Measurements from ENCODE around the gene NUMBL. TPM values are rescaled to one million over a fixed set of nuclear protein-coding genes. Genes with fewer than 3 reads are reported as not detected.
A peak's percentile ranks its signal among the peaks of the same experiment; 100 is the strongest.

NUMBL gene
- total RNA-seq, 1 donor from 2014 or later, result 79.3 TPM

DNA sequence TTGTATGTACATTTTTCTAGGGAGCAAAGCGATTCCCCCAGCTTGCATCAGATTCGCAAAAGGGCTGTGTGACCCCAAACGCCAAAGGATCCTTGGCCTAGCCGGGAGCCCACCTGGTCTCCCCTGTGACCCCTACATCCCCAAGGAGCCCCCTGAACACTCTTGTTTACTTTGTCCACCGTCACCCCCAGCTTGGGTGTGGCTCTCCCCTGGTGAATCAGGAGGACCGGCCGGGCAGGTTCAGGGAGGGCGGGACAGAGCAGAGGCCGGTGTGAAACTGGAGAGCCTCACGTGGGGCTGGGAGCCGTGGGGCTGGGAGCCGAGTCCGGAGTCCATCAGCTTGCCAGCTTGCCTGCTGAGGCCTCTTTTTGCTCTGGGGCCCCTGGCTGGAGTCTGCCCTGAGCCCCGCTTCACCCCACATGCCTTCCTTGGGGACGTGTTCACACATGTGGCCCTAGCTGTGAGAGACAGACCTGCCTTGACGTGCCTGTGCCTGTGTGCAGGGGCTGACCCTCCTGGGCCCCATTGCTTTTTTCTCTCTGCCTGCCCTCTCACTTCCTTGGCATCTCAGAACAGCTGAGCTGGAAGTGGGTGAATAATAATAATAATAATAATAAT lies 28.4 kb upstream of the NUMBL start:
- Mint-ChIP-seq H3K9me3 (ENCODE audit: unreplicated experiment) (no peaks in the 10 kb centered on the region), H3K4me3 (ENCODE audit: unreplicated experiment) (peak overlapping the region; percentile 97), H3K4me1 (ENCODE audit: low read depth, unreplicated experiment) (peaks cover 29% of the 10 kb centered on the region), H3K36me3 (ENCODE audit: low read depth, unreplicated experiment) (peaks cover 4% of the 10 kb centered on the region), H3K27me3 (ENCODE audit: low read depth, unreplicated experiment) (no peaks in the 10 kb centered on the region), H3K27ac (ENCODE audit: unreplicated experiment) (peak overlapping the region; percentile 96)
- Histone ChIP-seq H3K4me3 (ENCODE audit: insufficient read depth, low read depth, low read length) (peak overlapping the region; percentile 76), H3K4me2 (ENCODE audit: low read length) (peak overlapping the region; percentile 99), H3K36me3 (ENCODE audit: insufficient read depth, low read length) (peaks cover 3% of the 10 kb centered on the region), H3K79me2 (ENCODE audit: insufficient read depth, low read length) (peaks cover 73% of the 10 kb centered on the region), H3K27ac (ENCODE audit: low read depth, low read length) (peak overlapping the region; percentile 100), H3K9me3 (ENCODE audit: insufficient read depth, low read depth, low read length) (no peaks in the 10 kb centered on the region), H4K20me1 (ENCODE audit: insufficient read depth, low read length) (peaks cover 43% of the 10 kb centered on the region), H2AFZ (ENCODE audit: low read depth, low read length) (no peak overlapping the region), H3K27me3 (ENCODE audit: insufficient read depth, low read length) (no peaks in the 10 kb centered on the region), H3K9ac (ENCODE audit: low read length) (peak overlapping the region; percentile 93), H3K4me1 (ENCODE audit: insufficient read depth, low read length) (peaks cover 59% of the 10 kb centered on the region)
- peak; percentile 16 for DNase-seq (ENCODE audit: low read depth)
- no peak for TF ChIP-seq EZH2 (IDR thresholded peaks at IDR 0.05; ENCODE audit: insufficient read depth, low read length)
- TF ChIP-seq, protein P1, sequence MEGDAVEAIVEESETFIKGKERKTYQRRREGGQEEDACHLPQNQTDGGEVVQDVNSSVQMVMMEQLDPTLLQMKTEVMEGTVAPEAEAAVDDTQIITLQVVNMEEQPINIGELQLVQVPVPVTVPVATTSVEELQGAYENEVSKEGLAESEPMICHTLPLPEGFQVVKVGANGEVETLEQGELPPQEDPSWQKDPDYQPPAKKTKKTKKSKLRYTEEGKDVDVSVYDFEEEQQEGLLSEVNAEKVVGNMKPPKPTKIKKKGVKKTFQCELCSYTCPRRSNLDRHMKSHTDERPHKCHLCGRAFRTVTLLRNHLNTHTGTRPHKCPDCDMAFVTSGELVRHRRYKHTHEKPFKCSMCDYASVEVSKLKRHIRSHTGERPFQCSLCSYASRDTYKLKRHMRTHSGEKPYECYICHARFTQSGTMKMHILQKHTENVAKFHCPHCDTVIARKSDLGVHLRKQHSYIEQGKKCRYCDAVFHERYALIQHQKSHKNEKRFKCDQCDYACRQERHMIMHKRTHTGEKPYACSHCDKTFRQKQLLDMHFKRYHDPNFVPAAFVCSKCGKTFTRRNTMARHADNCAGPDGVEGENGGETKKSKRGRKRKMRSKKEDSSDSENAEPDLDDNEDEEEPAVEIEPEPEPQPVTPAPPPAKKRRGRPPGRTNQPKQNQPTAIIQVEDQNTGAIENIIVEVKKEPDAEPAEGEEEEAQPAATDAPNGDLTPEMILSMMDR (IDR thresholded peaks at IDR 0.05; ENCODE audit: insufficient read depth, low read depth, low read length), result no peak
- FAIRE-seq, result no peak

DNA sequence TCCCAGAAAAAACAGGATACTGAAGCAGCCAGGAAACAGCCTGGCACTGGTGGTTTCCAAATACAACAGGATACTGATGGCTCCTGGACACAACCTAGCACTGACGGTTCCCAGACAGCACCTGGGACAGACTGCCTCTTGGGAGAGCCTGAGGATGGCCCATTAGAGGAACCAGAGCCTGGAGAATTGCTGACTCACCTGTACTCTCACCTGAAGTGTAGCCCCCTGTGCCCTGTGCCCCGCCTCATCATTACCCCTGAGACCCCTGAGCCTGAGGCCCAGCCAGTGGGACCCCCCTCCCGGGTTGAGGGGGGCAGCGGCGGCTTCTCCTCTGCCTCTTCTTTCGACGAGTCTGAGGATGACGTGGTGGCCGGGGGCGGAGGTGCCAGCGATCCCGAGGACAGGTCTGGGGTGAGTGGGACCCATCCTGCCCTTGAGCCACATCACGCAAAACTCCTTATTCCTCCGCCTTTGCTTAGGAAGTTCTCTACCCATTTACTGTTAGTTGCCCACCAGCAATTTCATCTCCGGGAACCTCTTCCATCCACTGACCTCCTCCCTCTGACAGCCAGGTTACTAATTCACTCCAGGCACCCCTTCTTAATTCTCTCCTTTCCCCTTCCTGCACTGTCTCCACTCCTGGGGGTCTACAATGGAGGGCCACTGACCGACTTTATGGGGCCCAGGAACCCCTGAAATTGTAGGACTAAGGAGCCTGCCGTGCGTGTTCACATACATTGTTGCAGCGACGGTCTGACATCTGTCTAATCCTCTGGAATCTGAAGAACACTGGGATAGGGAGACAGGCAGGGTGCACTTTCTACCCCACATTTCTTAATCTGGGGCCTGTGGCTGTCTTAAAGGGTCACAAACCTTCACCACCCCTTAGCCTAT lies 27.7 kb upstream of the NUMBL start:
- Mint-ChIP-seq H3K9me3 (ENCODE audit: unreplicated experiment) (no peaks in the 10 kb centered on the region), H3K4me3 (ENCODE audit: unreplicated experiment) (peak overlapping the region; percentile 97), H3K36me3 (ENCODE audit: low read depth, unreplicated experiment) (peaks cover 4% of the 10 kb centered on the region), H3K4me1 (ENCODE audit: low read depth, unreplicated experiment) (peaks cover 29% of the 10 kb centered on the region), H3K27ac (ENCODE audit: unreplicated experiment) (peak overlapping the region; percentile 96), H3K27me3 (ENCODE audit: low read depth, unreplicated experiment) (no peaks in the 10 kb centered on the region)
- peak overlapping the region; percentile 99 for H3K4me2 ChIP-seq (ENCODE audit: low read length)
- FAIRE-seq (no peak), DNase-seq (ENCODE audit: low read depth) (no peak)
- H3K9me3 ChIP-seq (ENCODE audit: insufficient read depth, low read depth, low read length), result no peaks in the 10 kb centered on the region
- H3K27ac ChIP-seq (ENCODE audit: low read depth, low read length), result peak overlapping the region; percentile 100
- peaks cover 35% of the 10 kb centered on the region for H4K20me1 ChIP-seq (ENCODE audit: insufficient read depth, low read length)
- TF ChIP-seq, protein P1 (IDR thresholded peaks at IDR 0.05; ENCODE audit: insufficient read depth, low read depth, low read length), result no peak
- TF ChIP-seq EZH2 (IDR thresholded peaks at IDR 0.05; ENCODE audit: insufficient read depth, low read length), result no peak
- peaks cover 59% of the 10 kb centered on the region for H3K4me1 ChIP-seq (ENCODE audit: insufficient read depth, low read length)
- H3K27me3 ChIP-seq (ENCODE audit: insufficient read depth, low read length), result no peaks in the 10 kb centered on the region
- peak overlapping the region; percentile 93 for H3K9ac ChIP-seq (ENCODE audit: low read length)
- no peaks in the 10 kb centered on the region for H3K36me3 ChIP-seq (ENCODE audit: insufficient read depth, low read length)
- H3K79me2 ChIP-seq (ENCODE audit: insufficient read depth, low read length), result peaks cover 66% of the 10 kb centered on the region
- peak overlapping the region; percentile 76 for H3K4me3 ChIP-seq (ENCODE audit: insufficient read depth, low read depth, low read length)
- H2AFZ ChIP-seq (ENCODE audit: low read depth, low read length), result no peak overlapping the region

Data from astrocyte (in vitro differentiated cells and primary cell).